ENCODE data around the gene PIP5K1B. TPM values are rescaled to one million over a fixed set of nuclear protein-coding genes. Genes with fewer than 3 reads are reported as not detected.
"Not testable (repeated sequence)": the region's sequence is repeated elsewhere in the genome, so short reads cannot be mapped to it uniquely, and the experiment has no call there.

Gene PIP5K1B
- total RNA-seq, 2 experiments from 2014 or later: 0.73 to 0.77 TPM

- H3K4me3 Mint-ChIP-seq: peak overlapping the region; percentile 18
Observed at GRCh38 chr9:68979538-68980314, 274.7 kb downstream of the PIP5K1B start.

GRCh38 chr9:68980341-68980914 is 275.4 kb downstream of the PIP5K1B start:
- no peaks in the 10 kb centered on the region for H3K9me3 Mint-ChIP-seq
- POLR2A ChIA-PET: no interaction called here
- H3K36me3 Mint-ChIP-seq (ENCODE audit: low read depth): peaks cover 2% of the 10 kb centered on the region
- DNase-seq: no peak
- H3K4me1 Mint-ChIP-seq: peaks cover 60% of the 10 kb centered on the region
- CTCF ChIA-PET: interaction anchor here (0.9 to 1.8 kb wide), 4 partner anchors 8 to 32 kb away, joined by 3 to 4 read pairs (median 4); no protein-coding TSS in a partner anchor
- H3K27ac Mint-ChIP-seq: peak overlapping the region; percentile 67
- H3K27me3 Mint-ChIP-seq: no peaks in the 10 kb centered on the region
- no peak overlapping the region for H3K4me3 Mint-ChIP-seq

More at GRCh38 chr9:68979538-68980314, 274.7 kb downstream of the PIP5K1B start:
- DNase-seq: peak; percentile 46
- Mint-ChIP-seq H3K4me1 (peaks cover 66% of the 10 kb centered on the region), H3K27ac (peak overlapping the region; percentile 88), H3K36me3 (ENCODE audit: low read depth) (peaks cover 2% of the 10 kb centered on the region), H3K9me3 (no peaks in the 10 kb centered on the region), H3K27me3 (no peaks in the 10 kb centered on the region)
- POLR2A ChIA-PET: no interaction called here
- CTCF ChIA-PET: interaction anchor here (0.9 to 1.5 kb wide), 4 partner anchors 9 to 31 kb away, joined by 4 to 5 read pairs (median 4); no protein-coding TSS in a partner anchor

- Mint-ChIP-seq H3K36me3 (ENCODE audit: low read depth) (peaks cover 2% of the 10 kb centered on the region), H3K4me3 (no peak overlapping the region), H3K4me1 (peaks cover 52% of the 10 kb centered on the region), H3K27me3 (no peaks in the 10 kb centered on the region), H3K9me3 (no peaks in the 10 kb centered on the region), H3K27ac (peak overlapping the region; percentile 51)
- CTCF ChIA-PET: interaction anchor here (0.6 to 1.8 kb wide), 3 partner anchors 12 to 70 kb away, joined by 3 read pairs; no protein-coding TSS in a partner anchor
- POLR2A ChIA-PET: no interaction called here
- no peak for DNase-seq
Observed at GRCh38 chr9:68981789-68982188, 276.7 kb downstream of the PIP5K1B start.

GRCh38 chr9:68983008-68983411 is 278.0 kb downstream of the PIP5K1B start:
- POLR2A ChIA-PET: interaction anchor here (0.7 kb wide), 1 partner anchor 8 kb away, joined by 3 read pairs; no protein-coding TSS in a partner anchor
- H3K9me3 Mint-ChIP-seq: no peaks in the 10 kb centered on the region
- no peaks in the 10 kb centered on the region for H3K27me3 Mint-ChIP-seq
- H3K4me1 Mint-ChIP-seq: peaks cover 52% of the 10 kb centered on the region
- H3K4me3 Mint-ChIP-seq: no peak overlapping the region
- peak overlapping the region; percentile 4 for H3K27ac Mint-ChIP-seq
- peaks cover 2% of the 10 kb centered on the region for H3K36me3 Mint-ChIP-seq (ENCODE audit: low read depth)
- DNase-seq: no peak
- CTCF ChIA-PET: interaction anchor here (0.6 to 2.9 kb wide), 2 partner anchors 16 to 35 kb away, joined by 3 to 14 read pairs; no protein-coding TSS in a partner anchor

- H3K36me3 Mint-ChIP-seq (ENCODE audit: low read depth): no peaks in the 10 kb centered on the region
- no peak overlapping the region for H3K4me3 Mint-ChIP-seq
- no peak for DNase-seq
- H3K27ac Mint-ChIP-seq: peak overlapping the region; percentile 4
- CTCF ChIA-PET: interaction anchor here (0.9 to 2.9 kb wide), 3 partner anchors 9 to 15 kb away, joined by 3 to 14 read pairs (median 4); no protein-coding TSS in a partner anchor
- no peaks in the 10 kb centered on the region for H3K27me3 Mint-ChIP-seq
- POLR2A ChIA-PET: interaction anchor here (0.6 to 0.7 kb wide), 2 partner anchors 9 to 29 kb away, joined by 3 read pairs; no protein-coding TSS in a partner anchor
- peaks cover 48% of the 10 kb centered on the region for H3K4me1 Mint-ChIP-seq
- no peaks in the 10 kb centered on the region for H3K9me3 Mint-ChIP-seq
Observed at GRCh38 chr9:68983522-68984424, 278.7 kb downstream of the PIP5K1B start.

GRCh38 chr9:68986949-68987348 is 281.9 kb downstream of the PIP5K1B start:
- DNase-seq; H3K4me3 Mint-ChIP-seq; H3K9me3 Mint-ChIP-seq; H3K27me3 Mint-ChIP-seq; H3K27ac Mint-ChIP-seq; CTCF ChIA-PET; H3K36me3 Mint-ChIP-seq (ENCODE audit: low read depth); POLR2A ChIA-PET: not testable (repeated sequence)
- peaks cover 18% of the 10 kb centered on the region for H3K4me1 Mint-ChIP-seq

- DNase-seq: no peak
- H3K27ac Mint-ChIP-seq: no peak overlapping the region
- peaks cover 8% of the 10 kb centered on the region for H3K4me1 Mint-ChIP-seq
- no peaks in the 10 kb centered on the region for H3K27me3 Mint-ChIP-seq
- H3K4me3 Mint-ChIP-seq: no peak overlapping the region
- POLR2A ChIA-PET: no interaction called here
- CTCF ChIA-PET: interaction anchor here (1.7 kb wide), 1 partner anchor 8 kb away, joined by 6 read pairs; no protein-coding TSS in a partner anchor
- H3K36me3 Mint-ChIP-seq (ENCODE audit: low read depth): no peaks in the 10 kb centered on the region
- H3K9me3 Mint-ChIP-seq: no peaks in the 10 kb centered on the region
Observed at GRCh38 chr9:68991457-68991856, 286.4 kb downstream of the PIP5K1B start.

GRCh38 chr9:68995776-68996175 is 290.7 kb downstream of the PIP5K1B start:
- no peaks in the 10 kb centered on the region for H3K9me3 Mint-ChIP-seq
- DNase-seq: no peak
- peak overlapping the region; percentile 74 for H3K27ac Mint-ChIP-seq
- no peaks in the 10 kb centered on the region for H3K27me3 Mint-ChIP-seq
- peaks cover 25% of the 10 kb centered on the region for H3K4me1 Mint-ChIP-seq
- no peaks in the 10 kb centered on the region for H3K36me3 Mint-ChIP-seq (ENCODE audit: low read depth)
- ChIA-PET POLR2A (no interaction called here), CTCF (interaction anchor here (0.9 to 1.0 kb wide), 2 partner anchors 12 to 100 kb away, joined by 3 read pairs; no protein-coding TSS in a partner anchor)
- H3K4me3 Mint-ChIP-seq: no peak overlapping the region

GRCh38 chr9:68996462-68996861 is 291.4 kb downstream of the PIP5K1B start:
- Mint-ChIP-seq H3K27me3 (no peaks in the 10 kb centered on the region), H3K36me3 (ENCODE audit: low read depth) (no peaks in the 10 kb centered on the region), H3K4me3 (peak overlapping the region; percentile 31), H3K4me1 (peaks cover 25% of the 10 kb centered on the region), H3K27ac (peak overlapping the region; percentile 74), H3K9me3 (no peaks in the 10 kb centered on the region)
- ChIA-PET CTCF (interaction anchor here (0.9 to 1.0 kb wide), 2 partner anchors 12 to 100 kb away, joined by 3 read pairs; no protein-coding TSS in a partner anchor), POLR2A (no interaction called here)
- DNase-seq: no peak

GRCh38 chr9:68997666-68998065 is 292.6 kb downstream of the PIP5K1B start:
- no peaks in the 10 kb centered on the region for H3K27me3 Mint-ChIP-seq
- CTCF ChIA-PET: interaction anchor here (0.7 to 1.4 kb wide), 7 partner anchors 11 to 1752 kb away, joined by 3 to 4 read pairs (median 3); partner anchors contain the start of gene PRKACG
- H3K9me3 Mint-ChIP-seq: no peaks in the 10 kb centered on the region
- peaks cover 25% of the 10 kb centered on the region for H3K4me1 Mint-ChIP-seq
- H3K4me3 Mint-ChIP-seq: no peak overlapping the region
- no peaks in the 10 kb centered on the region for H3K36me3 Mint-ChIP-seq (ENCODE audit: low read depth)
- no peak for DNase-seq
- POLR2A ChIA-PET: interaction anchor here (0.7 kb wide), 2 partner anchors 11 to 306 kb away, joined by 3 read pairs; no protein-coding TSS in a partner anchor
- no peak overlapping the region for H3K27ac Mint-ChIP-seq

- H3K36me3 Mint-ChIP-seq (ENCODE audit: low read depth): no peaks in the 10 kb centered on the region
- H3K27ac Mint-ChIP-seq: no peak overlapping the region
- POLR2A ChIA-PET: no interaction called here
- peaks cover 2% of the 10 kb centered on the region for H3K27me3 Mint-ChIP-seq
- CTCF ChIA-PET: interaction anchor here (0.9 to 2.3 kb wide), 6 partner anchors 10 to 38 kb away, joined by 3 to 14 read pairs (median 4); partner anchors contain the start of gene PRKACG
- H3K4me3 Mint-ChIP-seq: no peak overlapping the region
- peaks cover 25% of the 10 kb centered on the region for H3K4me1 Mint-ChIP-seq
- no peak for DNase-seq
- H3K9me3 Mint-ChIP-seq: no peaks in the 10 kb centered on the region
Observed at GRCh38 chr9:68998385-68998784, 293.3 kb downstream of the PIP5K1B start.

- no peaks in the 10 kb centered on the region for H3K36me3 Mint-ChIP-seq (ENCODE audit: low read depth)
- no peaks in the 10 kb centered on the region for H3K9me3 Mint-ChIP-seq
- H3K27me3 Mint-ChIP-seq: peaks cover 2% of the 10 kb centered on the region
- ChIA-PET CTCF (interaction anchor here (0.7 to 2.3 kb wide), 7 partner anchors 8 to 418 kb away, joined by 3 to 14 read pairs (median 4); no protein-coding TSS in a partner anchor), POLR2A (no interaction called here)
- H3K4me3 Mint-ChIP-seq: no peak overlapping the region
- no peak for DNase-seq
- H3K27ac Mint-ChIP-seq: no peak overlapping the region
- H3K4me1 Mint-ChIP-seq: peaks cover 25% of the 10 kb centered on the region
Observed at GRCh38 chr9:68998812-68999211, 293.8 kb downstream of the PIP5K1B start.
